ENCODE measurements around the gene COX10.

Gene COX10

DNA sequence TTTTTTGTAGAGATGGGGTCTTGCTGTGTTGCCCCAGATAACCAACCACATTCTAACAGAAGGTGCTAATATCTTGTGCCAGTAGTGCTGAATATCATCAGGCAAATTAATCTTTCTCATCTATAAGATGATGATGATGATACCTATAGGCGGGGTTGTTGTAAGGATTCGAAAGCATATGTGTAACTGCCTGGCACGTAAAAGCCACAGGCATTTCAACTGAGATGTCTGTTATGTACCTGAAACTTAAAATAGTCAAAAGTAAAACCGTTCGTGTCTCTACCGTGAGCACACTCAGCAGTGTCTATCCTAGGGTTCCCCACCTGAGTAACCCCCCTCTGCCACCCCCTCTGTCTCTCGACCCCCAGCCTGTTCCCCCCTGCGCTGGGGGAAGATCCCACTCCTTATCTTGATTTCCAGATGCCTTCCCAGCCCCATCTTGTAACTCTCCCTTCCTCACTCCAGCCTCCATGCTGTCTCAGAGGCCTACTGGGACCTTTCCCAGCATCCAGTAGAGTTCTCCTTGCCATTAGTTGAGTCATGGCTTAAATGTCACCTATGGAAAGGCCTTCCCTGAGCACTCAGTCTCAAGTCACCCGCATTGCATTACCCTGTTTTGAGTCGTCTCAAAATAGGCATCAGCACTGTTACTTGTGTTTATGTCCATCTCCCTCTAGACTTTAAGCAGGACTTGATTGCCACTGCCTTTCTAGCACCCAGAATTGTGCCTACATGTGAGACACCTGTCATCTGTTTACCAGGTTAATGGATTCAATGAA lies 133.3 kb downstream of the COX10 start:
- H3K56ac ChIP-seq (ENCODE audit: low read length): no peak overlapping the region
- no peaks in the 10 kb centered on the region for H3K4me1 ChIP-seq (ENCODE audit: control insufficient read depth, low read depth, low read length)
- no peak overlapping the region for H3K4me2 ChIP-seq (ENCODE audit: low read length)
- no peak for DNase-seq
- H2BK5ac ChIP-seq (ENCODE audit: low read length): no peak overlapping the region
- no peak overlapping the region for H4K5ac ChIP-seq (ENCODE audit: low read length)
- WGBS (ENCODE audit: extremely low coverage, insufficient coverage, low lambda C conversion rate): no CpG with 5 or more reads among the region's 10 CpGs
- H3K4ac ChIP-seq (ENCODE audit: low read depth, low read length): no peak overlapping the region
- H3K36me3 ChIP-seq (ENCODE audit: control insufficient read depth, insufficient read depth, low read length): no peaks in the 10 kb centered on the region
- no peak overlapping the region for H2BK120ac ChIP-seq (ENCODE audit: low read depth, low read length)
- no peak overlapping the region for H3K23ac ChIP-seq (ENCODE audit: low read length)
- no peaks in the 10 kb centered on the region for H3K27me3 ChIP-seq (ENCODE audit: insufficient read depth, low read length, poor library complexity)
- no peaks in the 10 kb centered on the region for H3K79me2 ChIP-seq (ENCODE audit: control insufficient read depth, insufficient read depth, low read length)
- H2AK5ac ChIP-seq (ENCODE audit: low read length): no peak overlapping the region
- H3K4me3 ChIP-seq (ENCODE audit: low read length): no peak overlapping the region
- H4K8ac ChIP-seq (ENCODE audit: low read depth, low read length): no peak overlapping the region
- H3K27ac ChIP-seq (ENCODE audit: low read depth, low read length): no peak overlapping the region
- H2BK15ac ChIP-seq (replicated peaks; ENCODE audit: low read depth): no peak overlapping the region
- H3K9ac ChIP-seq (ENCODE audit: low read length): no peak overlapping the region
- H3K79me1 ChIP-seq (ENCODE audit: low read length): no peaks in the 10 kb centered on the region
- H3K18ac ChIP-seq (ENCODE audit: low read length): no peak overlapping the region

DNA sequence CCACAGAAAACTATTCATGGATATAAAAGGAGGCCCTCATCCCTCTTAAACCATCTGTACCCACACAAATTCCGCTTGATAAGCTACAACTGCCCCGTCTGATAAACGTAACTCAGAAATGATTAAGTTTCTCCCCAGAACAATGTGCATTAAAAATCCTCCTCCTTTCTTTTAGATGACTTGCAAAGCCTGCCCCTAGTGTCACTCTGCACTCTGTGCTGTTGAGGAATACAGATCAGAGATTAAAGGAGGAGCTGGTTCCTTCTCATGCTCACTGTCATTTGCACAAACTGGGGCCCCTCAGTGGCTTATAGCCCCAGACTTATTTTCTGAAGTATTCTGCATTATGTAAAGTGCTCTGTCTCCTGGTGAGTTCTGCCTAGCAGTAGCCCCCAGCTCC lies 134.1 kb downstream of the COX10 start:
- H3K79me2 ChIP-seq (ENCODE audit: control insufficient read depth, insufficient read depth, low read length): no peaks in the 10 kb centered on the region
- H2BK120ac ChIP-seq (ENCODE audit: low read depth, low read length): no peak overlapping the region

DNA sequence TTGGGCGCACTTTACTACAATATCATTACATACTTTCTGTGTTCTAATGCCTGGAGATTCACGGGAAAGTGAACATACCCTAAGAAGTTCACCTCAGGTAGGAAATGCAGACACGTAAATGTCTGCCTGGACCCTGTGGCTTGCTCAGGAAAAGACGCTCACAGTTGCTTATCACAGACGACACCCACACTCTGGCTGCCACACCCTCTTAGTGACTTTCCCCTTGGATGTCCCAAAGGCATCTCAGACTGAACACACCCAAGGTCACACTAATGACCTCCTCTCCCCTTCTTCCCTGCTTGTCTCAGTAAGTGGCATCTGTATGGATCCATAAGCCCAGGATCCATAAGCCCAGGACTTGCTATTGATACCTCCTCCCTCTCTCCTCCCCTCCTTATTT lies 134.8 kb downstream of the COX10 start:
- no CpG with 5 or more reads among the region's 5 CpGs for WGBS (ENCODE audit: extremely low coverage, insufficient coverage, low lambda C conversion rate)
- no peak overlapping the region for H2BK120ac ChIP-seq (ENCODE audit: low read depth, low read length)
- H3K23ac ChIP-seq (ENCODE audit: low read length): peak overlapping the region; percentile 38
- no peak overlapping the region for H2BK5ac ChIP-seq (ENCODE audit: low read length)
- no peak overlapping the region for H2AK5ac ChIP-seq (ENCODE audit: low read length)
- H3K4me1 ChIP-seq (ENCODE audit: control insufficient read depth, low read depth, low read length): no peaks in the 10 kb centered on the region
- H2BK15ac ChIP-seq (replicated peaks; ENCODE audit: low read depth): no peak overlapping the region
- H3K18ac ChIP-seq (ENCODE audit: low read length): no peak overlapping the region
- H4K5ac ChIP-seq (ENCODE audit: low read length): no peak overlapping the region
- no peak overlapping the region for H3K4me3 ChIP-seq (ENCODE audit: low read length)
- no peaks in the 10 kb centered on the region for H3K36me3 ChIP-seq (ENCODE audit: control insufficient read depth, insufficient read depth, low read length)
- no peak overlapping the region for H3K27ac ChIP-seq (ENCODE audit: low read depth, low read length)
- no peaks in the 10 kb centered on the region for H3K27me3 ChIP-seq (ENCODE audit: insufficient read depth, low read length, poor library complexity)
- no peak for DNase-seq
- no peaks in the 10 kb centered on the region for H3K79me1 ChIP-seq (ENCODE audit: low read length)
- H3K9ac ChIP-seq (ENCODE audit: low read length): no peak overlapping the region
- H3K4me2 ChIP-seq (ENCODE audit: low read length): no peak overlapping the region
- H4K8ac ChIP-seq (ENCODE audit: low read depth, low read length): no peak overlapping the region
- no peak overlapping the region for H3K4ac ChIP-seq (ENCODE audit: low read depth, low read length)
- no peak overlapping the region for H3K56ac ChIP-seq (ENCODE audit: low read length)
- H3K79me2 ChIP-seq (ENCODE audit: control insufficient read depth, insufficient read depth, low read length): no peaks in the 10 kb centered on the region

More for the DNA sequence above, 134.1 kb downstream of the COX10 start:
- no peak overlapping the region for H3K56ac ChIP-seq (ENCODE audit: low read length)
- no peak overlapping the region for H4K8ac ChIP-seq (ENCODE audit: low read depth, low read length)
- no peaks in the 10 kb centered on the region for H3K36me3 ChIP-seq (ENCODE audit: control insufficient read depth, insufficient read depth, low read length)
- H3K18ac ChIP-seq (ENCODE audit: low read length): no peak overlapping the region
- H3K27me3 ChIP-seq (ENCODE audit: insufficient read depth, low read length, poor library complexity): no peaks in the 10 kb centered on the region
- no peak overlapping the region for H3K23ac ChIP-seq (ENCODE audit: low read length)
- H4K5ac ChIP-seq (ENCODE audit: low read length): no peak overlapping the region
- no CpG with 5 or more reads among the region's 3 CpGs for WGBS (ENCODE audit: extremely low coverage, insufficient coverage, low lambda C conversion rate)
- peak; percentile 36 for DNase-seq
- no peak overlapping the region for H3K9ac ChIP-seq (ENCODE audit: low read length)
- no peak overlapping the region for H3K4me2 ChIP-seq (ENCODE audit: low read length)
- H2AK5ac ChIP-seq (ENCODE audit: low read length): no peak overlapping the region
- no peaks in the 10 kb centered on the region for H3K79me1 ChIP-seq (ENCODE audit: low read length)
- H2BK5ac ChIP-seq (ENCODE audit: low read length): no peak overlapping the region
- H3K4me1 ChIP-seq (ENCODE audit: control insufficient read depth, low read depth, low read length): no peaks in the 10 kb centered on the region
- H3K27ac ChIP-seq (ENCODE audit: low read depth, low read length): no peak overlapping the region
- H3K4ac ChIP-seq (ENCODE audit: low read depth, low read length): no peak overlapping the region
- no peak overlapping the region for H3K4me3 ChIP-seq (ENCODE audit: low read length)
- no peak overlapping the region for H2BK15ac ChIP-seq (replicated peaks; ENCODE audit: low read depth)

DNA sequence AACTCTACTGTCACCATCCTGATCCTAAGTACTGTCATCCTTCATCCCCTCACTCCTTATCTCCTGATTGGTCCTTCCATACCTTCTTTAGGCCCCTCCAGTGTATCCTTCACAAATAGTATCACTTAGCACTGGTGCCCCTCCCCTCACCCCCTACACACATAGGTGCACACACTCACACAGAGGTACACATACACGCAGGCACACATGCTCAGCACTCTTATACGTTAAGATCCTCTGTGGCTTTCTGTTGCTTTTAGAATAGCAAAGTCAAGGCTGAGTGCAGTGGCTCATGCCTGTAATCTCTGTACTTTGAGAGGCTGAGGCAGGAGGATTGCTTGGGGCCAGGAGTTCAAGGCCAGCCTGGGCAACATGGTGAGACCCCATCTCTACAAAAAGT lies 135.2 kb downstream of the COX10 start:
- Histone ChIP-seq H2BK5ac (ENCODE audit: low read length) (no peak overlapping the region), H4K8ac (ENCODE audit: low read depth, low read length) (no peak overlapping the region), H3K79me1 (ENCODE audit: low read length) (no peaks in the 10 kb centered on the region), H3K4ac (ENCODE audit: low read depth, low read length) (no peak overlapping the region), H3K4me1 (ENCODE audit: control insufficient read depth, low read depth, low read length) (no peaks in the 10 kb centered on the region), H3K27me3 (ENCODE audit: insufficient read depth, low read length, poor library complexity) (no peaks in the 10 kb centered on the region), H3K18ac (ENCODE audit: low read length) (no peak overlapping the region), H3K4me2 (ENCODE audit: low read length) (no peak overlapping the region), H3K23ac (ENCODE audit: low read length) (no peak overlapping the region), H3K56ac (ENCODE audit: low read length) (no peak overlapping the region), H2BK15ac (replicated peaks; ENCODE audit: low read depth) (no peak overlapping the region), H2BK120ac (ENCODE audit: low read depth, low read length) (no peak overlapping the region), H3K79me2 (ENCODE audit: control insufficient read depth, insufficient read depth, low read length) (no peaks in the 10 kb centered on the region), H4K5ac (ENCODE audit: low read length) (no peak overlapping the region), H2AK5ac (ENCODE audit: low read length) (no peak overlapping the region), H3K9ac (ENCODE audit: low read length) (no peak overlapping the region), H3K36me3 (ENCODE audit: control insufficient read depth, insufficient read depth, low read length) (no peaks in the 10 kb centered on the region), H3K27ac (ENCODE audit: low read depth, low read length) (no peak overlapping the region), H3K4me3 (ENCODE audit: low read length) (no peak overlapping the region)
- WGBS (ENCODE audit: extremely low coverage, insufficient coverage, low lambda C conversion rate): no CpG with 5 or more reads among the region's 2 CpGs
- DNase-seq: no peak

DNA sequence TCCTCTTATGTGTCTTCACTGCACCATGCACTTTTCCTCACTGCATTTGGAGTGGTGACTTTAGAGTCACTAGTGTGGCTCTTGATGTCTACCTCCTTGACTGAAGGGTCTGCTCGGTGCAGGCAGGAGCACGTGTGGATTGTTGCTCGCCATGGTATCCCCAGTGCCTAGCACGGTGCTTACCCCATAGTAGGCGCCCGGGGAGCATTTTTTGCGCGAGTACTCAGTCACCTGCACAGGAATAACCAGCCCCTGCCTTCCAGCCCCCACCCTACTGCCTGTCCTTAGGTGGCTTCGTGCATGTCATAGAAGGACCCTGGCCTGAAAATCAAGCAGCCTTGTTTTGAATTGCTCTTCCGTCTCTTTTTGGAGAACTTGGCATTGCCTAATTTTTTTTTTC lies 136.1 kb downstream of the COX10 start:
- no peak overlapping the region for H4K5ac ChIP-seq (ENCODE audit: low read length)
- H3K56ac ChIP-seq (ENCODE audit: low read length): no peak overlapping the region
- H3K27ac ChIP-seq (ENCODE audit: low read depth, low read length): no peak overlapping the region
- H3K79me1 ChIP-seq (ENCODE audit: low read length): no peaks in the 10 kb centered on the region
- no peak for DNase-seq
- no peaks in the 10 kb centered on the region for H3K79me2 ChIP-seq (ENCODE audit: control insufficient read depth, insufficient read depth, low read length)
- H2BK5ac ChIP-seq (ENCODE audit: low read length): no peak overlapping the region
- no peak overlapping the region for H3K4me2 ChIP-seq (ENCODE audit: low read length)
- H2BK15ac ChIP-seq (replicated peaks; ENCODE audit: low read depth): no peak overlapping the region
- H3K4me1 ChIP-seq (ENCODE audit: control insufficient read depth, low read depth, low read length): no peaks in the 10 kb centered on the region
- no peaks in the 10 kb centered on the region for H3K27me3 ChIP-seq (ENCODE audit: insufficient read depth, low read length, poor library complexity)
- no peak overlapping the region for H2BK120ac ChIP-seq (ENCODE audit: low read depth, low read length)
- H3K18ac ChIP-seq (ENCODE audit: low read length): no peak overlapping the region
- WGBS (ENCODE audit: extremely low coverage, insufficient coverage, low lambda C conversion rate): no CpG with 5 or more reads among the region's 10 CpGs
- no peak overlapping the region for H3K4me3 ChIP-seq (ENCODE audit: low read length)
- no peaks in the 10 kb centered on the region for H3K36me3 ChIP-seq (ENCODE audit: control insufficient read depth, insufficient read depth, low read length)
- H3K4ac ChIP-seq (ENCODE audit: low read depth, low read length): no peak overlapping the region
- no peak overlapping the region for H4K8ac ChIP-seq (ENCODE audit: low read depth, low read length)
- no peak overlapping the region for H3K9ac ChIP-seq (ENCODE audit: low read length)
- H3K23ac ChIP-seq (ENCODE audit: low read length): no peak overlapping the region
- no peak overlapping the region for H2AK5ac ChIP-seq (ENCODE audit: low read length)

DNA sequence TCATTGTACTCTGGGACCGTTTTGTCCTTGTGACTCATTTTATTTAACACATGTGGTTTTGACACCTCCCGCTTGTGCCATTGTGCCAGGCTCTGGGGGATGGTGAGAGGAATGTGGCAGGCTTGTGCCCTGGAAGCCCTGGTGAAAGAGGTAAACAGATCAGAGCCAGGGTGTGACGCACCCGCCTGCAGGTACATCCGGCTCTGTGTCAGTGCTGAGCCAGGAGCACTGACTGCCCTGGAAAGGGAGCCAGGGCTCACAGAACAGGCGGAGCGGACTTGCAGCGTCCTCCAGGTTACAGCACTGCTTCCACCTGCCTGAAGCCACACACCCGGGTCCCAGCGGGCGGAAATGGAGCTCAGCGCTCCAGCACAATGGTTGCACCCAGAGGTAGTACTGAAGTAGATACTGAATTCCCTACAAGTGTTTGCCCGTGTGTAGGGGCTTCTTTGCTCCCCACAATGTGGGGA lies 136.7 kb downstream of the COX10 start:
- H3K18ac ChIP-seq (ENCODE audit: low read length): no peak overlapping the region
- H2AK5ac ChIP-seq (ENCODE audit: low read length): no peak overlapping the region
- no peak overlapping the region for H2BK5ac ChIP-seq (ENCODE audit: low read length)
- no peaks in the 10 kb centered on the region for H3K79me2 ChIP-seq (ENCODE audit: control insufficient read depth, insufficient read depth, low read length)
- no peaks in the 10 kb centered on the region for H3K36me3 ChIP-seq (ENCODE audit: control insufficient read depth, insufficient read depth, low read length)
- no peak overlapping the region for H2BK120ac ChIP-seq (ENCODE audit: low read depth, low read length)
- no peaks in the 10 kb centered on the region for H3K27me3 ChIP-seq (ENCODE audit: insufficient read depth, low read length, poor library complexity)
- H3K27ac ChIP-seq (ENCODE audit: low read depth, low read length): no peak overlapping the region
- no peak overlapping the region for H2BK15ac ChIP-seq (replicated peaks; ENCODE audit: low read depth)
- no peak for DNase-seq
- WGBS (ENCODE audit: extremely low coverage, insufficient coverage, low lambda C conversion rate): no CpG with 5 or more reads among the region's 13 CpGs
- H3K4me1 ChIP-seq (ENCODE audit: control insufficient read depth, low read depth, low read length): no peaks in the 10 kb centered on the region
- H3K4me2 ChIP-seq (ENCODE audit: low read length): no peak overlapping the region
- H3K23ac ChIP-seq (ENCODE audit: low read length): no peak overlapping the region
- no peak overlapping the region for H3K4me3 ChIP-seq (ENCODE audit: low read length)
- H4K5ac ChIP-seq (ENCODE audit: low read length): no peak overlapping the region
- no peak overlapping the region for H4K8ac ChIP-seq (ENCODE audit: low read depth, low read length)
- H3K9ac ChIP-seq (ENCODE audit: low read length): no peak overlapping the region
- H3K4ac ChIP-seq (ENCODE audit: low read depth, low read length): no peak overlapping the region
- H3K79me1 ChIP-seq (ENCODE audit: low read length): no peaks in the 10 kb centered on the region
- H3K56ac ChIP-seq (ENCODE audit: low read length): no peak overlapping the region
